Muscle of arm (tissue), 12 donors: ENCODE measurements around the gene LRBA. TPM values are rescaled to one million over a fixed set of nuclear protein-coding genes. Genes with fewer than 3 reads are reported as not detected.
"Not testable (repeated sequence)": the region's sequence is repeated elsewhere in the genome, so short reads cannot be mapped to it uniquely, and the experiment has no call there.

ENCODE experiments used
- DNase-seq: peaks from one replicate; pipeline ENCODE4 v3.0.0-alpha.2; 2013
- polyA plus RNA-seq, 12 donors: library from polyadenylated mRNA; unstranded; fragments of 120-200 nt; gene quantifications; one replicate each; pipeline ENCODE4 v1.2.1, GENCODE V29; 2013; ENCODE audit not compliant: insufficient read length in 12 of 12

Gene LRBA
- polyA plus RNA-seq, 12 donors: 20.1 to 39.7 (median 24.1) TPM; not detected in 1

DNA sequence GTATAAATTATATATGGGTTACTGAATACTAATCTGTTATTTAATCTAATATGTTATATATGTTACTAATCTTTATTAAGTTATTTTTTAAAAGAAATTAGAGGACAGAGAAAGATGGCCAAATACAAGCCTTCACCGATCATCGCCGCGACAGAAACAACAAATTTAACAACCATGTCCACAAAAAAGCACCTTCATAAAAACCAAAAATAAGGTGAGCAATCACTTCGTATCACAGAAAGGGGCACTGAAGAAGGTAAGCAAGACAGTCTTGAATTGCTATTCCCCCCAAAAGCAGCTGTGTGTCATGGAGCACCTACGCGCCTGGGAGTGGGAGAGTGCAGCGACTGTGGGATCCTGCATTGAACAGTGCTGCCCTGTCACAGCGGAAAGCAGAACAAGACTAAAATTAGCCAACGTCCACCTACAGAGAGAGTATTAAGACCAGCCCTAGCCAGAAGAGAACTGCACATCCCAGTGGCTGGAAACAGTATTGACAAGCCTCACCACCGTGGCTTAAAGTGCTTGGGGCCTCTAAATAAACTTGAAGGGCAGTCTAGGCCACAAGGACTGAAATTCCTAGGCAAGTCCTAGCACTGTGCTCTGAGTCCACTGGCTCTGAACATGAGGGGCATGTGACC, 38.5 kb downstream of the LRBA start:
- DNase-seq: no peak

DNA sequence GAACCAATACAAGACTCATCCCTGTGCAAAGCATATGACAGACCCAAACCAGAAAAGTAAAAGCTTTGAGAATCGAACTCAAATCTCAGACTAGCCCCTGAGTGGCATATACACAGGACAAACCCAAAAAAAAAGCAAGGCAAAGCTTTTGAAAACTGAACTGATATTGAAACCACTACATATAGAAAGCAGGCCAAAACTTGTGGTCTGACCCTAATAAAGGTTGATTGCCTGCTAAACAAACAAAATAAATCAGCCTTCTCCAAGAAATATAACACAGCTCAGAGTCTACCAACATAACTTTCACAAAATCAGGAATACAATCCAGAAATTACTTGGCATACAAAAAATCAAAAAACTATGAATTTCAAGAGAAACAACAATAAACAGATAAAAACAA, 40.3 kb downstream of the LRBA start:
- no peak for DNase-seq

DNA sequence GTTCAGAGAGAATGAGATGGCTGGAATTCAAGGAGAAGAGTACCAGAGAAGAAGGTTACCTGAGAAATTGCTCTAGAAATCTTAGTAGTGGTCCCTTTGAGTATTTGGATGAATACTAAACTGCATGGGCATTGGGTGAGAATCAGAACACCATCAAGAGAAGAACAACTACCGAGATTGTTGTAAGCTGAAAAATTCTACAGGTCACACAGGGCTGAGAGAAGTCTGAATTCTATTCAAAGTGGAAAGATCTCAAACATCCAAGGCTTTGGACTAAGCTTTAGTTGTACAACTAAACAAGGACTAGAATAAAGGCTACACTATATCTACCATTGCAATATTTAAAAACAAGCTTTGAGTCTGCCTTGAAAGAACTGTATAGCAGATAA, 40.8 kb downstream of the LRBA start:
- DNase-seq: no peak

DNA sequence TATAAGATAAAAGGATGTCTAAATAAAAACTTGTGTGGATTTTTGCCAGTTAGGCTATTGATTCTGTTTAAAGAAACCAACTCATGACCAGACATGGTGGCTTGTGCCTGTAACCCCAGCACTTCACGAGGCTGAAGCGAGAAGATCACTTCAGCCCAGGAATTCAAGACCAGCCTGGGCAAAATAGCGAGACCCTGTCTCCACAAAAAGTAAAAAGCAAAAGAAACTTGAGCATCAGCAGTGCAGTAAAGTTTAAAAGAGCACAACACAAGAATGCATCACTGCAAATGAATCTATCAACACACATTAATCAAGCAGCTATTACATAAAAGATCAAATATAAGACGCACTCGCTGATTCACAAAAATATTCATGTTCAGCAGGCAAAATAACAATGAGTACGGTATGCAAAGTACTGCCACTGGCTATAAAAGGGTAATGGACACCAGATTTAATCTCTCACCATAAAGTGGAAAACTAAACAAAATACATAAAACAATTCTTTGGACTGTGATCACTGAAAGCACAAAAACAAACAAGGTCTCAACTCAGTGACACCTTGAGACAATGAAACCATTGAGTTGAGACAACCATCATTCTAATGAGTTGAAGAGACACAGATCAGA, 41.3 kb downstream of the LRBA start:
- DNase-seq: no peak

DNA sequence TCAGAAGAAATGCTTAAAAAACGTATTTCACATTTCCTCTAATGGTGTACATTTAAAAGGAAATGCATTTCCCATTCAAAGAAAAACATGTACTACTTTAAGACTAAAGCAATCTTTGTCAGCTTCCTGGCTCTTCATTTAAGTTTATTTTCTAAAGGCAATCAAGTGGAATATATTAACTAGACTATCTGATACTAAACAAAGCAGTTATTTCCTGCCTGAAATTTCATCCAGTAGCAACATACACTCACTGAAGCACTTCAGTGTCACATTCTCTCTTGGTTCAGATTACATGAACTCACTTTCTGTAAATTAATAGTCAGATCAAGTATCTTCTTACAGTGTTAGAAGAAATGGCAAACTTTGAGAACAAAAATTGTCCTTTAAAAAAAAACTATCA, 42.5 kb downstream of the LRBA start:
- no peak for DNase-seq

DNA sequence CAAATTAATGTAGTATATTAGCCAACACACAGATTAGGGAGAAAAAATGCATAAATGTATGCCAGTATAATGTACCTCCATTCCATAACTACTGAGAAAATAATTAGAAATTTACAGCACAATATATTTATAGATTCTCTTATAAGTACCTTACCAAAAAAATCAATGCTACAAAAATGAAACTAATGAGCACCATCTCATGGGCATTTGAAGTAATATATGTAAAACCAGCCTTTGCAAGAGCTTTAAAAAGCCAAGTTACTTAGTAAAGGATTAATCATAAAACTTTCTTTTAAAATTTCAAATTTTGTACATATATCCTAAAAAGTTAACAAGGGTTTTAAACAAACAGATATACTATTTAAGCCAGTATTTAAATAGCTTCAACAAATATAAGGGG, 43.2 kb downstream of the LRBA start:
- DNase-seq: no peak

DNA sequence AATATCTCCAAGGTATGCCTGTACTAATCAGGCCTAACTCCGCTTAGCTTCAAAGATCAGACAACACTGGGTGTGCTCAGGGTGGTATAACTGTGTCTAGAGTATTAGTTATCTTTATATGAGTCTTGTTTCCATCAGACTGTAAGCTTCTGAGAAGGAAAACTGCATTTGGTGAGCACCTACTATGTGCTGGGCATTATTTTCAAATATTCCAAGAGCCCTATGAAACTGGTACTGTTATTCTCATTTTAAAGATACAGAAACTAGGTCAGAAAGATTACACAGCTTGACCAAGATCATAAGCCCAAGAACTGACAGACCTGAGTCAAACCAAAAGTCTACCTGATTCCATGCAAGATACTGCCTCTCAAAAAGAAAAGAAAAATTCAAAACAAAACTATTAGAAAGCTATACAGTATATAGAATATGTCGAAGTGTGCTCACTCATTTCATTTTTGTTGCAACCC, 44.4 kb downstream of the LRBA start:
- DNase-seq: no peak

DNA sequence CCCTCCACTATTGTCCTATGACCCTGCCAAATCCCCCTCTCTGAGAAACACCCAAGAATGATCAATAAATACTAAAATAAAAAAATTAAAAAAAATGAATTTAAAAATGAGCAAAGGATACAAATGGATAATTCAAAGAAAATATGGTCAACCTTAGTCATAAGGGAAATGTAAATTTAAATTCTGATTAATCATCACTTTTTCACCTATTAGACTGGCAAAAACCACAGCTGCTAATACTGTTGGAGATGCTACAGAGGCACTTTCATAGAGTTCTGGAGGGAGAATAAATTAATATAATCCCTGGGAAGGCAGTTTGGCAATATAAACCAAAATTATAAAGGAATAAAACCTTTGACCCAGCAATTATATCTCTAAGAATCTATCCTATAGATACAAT, 50.3 kb downstream of the LRBA start:
- no peak for DNase-seq

DNA sequence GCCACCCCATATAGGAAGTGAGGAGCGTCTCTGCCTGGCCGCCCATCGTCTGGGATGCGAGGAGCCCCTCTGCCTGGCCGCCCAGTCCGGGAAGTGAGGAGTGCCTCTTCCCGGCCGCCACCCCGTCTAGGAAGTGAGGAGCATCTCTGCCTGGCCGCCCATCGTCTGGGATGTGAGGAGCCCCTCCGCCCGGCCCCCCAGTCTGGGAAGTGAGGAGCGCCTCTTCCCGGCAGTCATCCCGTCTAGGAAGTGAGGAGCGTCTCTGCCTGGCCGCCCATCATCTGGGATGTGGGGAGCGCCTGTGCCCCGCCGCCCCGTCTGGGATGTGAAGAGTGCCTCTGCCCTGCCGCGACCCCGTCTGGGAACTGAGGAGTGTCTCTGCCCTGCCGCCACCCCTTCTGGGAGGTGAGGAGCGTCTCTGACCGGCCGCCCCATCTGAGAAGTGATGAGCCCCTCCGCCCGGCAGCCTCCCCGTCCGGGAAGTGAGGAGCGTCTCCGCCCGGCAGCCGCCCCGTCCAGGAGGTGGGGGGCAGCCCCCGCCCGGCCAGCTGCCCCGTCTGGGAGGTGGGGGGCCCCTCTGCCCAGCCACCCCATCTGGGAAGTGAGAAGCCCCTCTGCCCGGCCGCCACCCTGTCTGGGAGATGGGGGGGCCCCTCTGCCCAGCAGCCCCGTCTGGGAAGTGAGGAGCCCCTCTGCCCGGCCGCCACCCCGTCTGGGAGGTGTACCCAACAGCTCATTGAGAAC, 51.3 kb downstream of the LRBA start:
- not testable (repeated sequence) for DNase-seq

DNA sequence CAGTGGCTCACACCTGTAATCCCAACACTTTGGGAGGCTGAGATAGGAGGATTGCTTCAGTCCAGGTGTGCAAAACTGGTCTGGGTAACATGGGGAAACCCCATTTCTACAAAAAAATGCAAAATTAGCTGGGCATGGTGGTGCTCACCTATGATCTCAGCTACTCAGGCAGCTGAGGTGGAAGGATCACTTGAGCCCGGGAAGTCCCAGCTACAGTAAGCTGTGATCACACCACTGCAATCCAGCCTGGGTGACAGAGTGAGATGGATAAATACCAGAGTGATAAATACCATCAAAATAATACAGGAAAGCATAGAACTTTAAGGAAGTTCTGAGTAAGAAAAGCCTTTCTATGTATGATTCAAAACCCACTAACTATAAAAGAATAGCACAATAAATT, 52.8 kb downstream of the LRBA start:
- DNase-seq: no peak

DNA sequence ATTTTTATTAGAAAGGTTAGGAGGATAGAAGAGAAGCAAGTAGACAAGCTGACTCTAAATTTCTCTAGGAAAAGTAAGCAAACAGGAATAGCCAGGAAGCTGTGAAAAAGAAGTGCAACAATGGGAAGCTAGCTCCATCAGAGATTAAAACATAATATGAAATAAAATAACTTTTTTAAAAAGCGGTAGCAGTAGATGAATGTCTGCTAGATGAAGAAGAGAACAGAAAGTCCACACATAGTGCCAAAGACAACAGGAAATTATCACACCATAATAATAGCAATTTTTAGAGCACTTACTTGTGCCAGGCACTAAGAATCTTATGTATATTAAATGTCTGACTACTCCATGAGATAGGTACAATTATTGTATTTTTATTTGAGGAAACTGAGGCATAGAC, 53.5 kb downstream of the LRBA start:
- DNase-seq: no peak

DNA sequence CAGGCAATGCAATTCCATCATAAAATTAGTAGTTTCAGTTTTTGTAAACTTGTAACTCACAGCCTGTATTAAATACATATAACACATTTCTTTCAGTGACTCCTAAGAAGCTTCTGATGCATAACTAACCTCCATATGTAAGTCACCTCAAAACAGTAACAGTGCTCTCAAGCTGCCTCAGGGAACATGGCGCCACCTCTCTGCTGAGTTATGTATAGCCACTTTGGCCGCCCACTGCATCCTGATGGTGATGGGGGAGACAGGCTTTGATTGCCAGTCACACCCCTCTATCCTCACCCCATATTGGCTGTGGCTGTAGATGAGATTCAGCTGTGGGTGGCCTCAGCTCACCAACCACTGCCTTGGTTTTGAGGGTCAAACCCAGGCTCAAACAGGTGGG, 54.3 kb downstream of the LRBA start:
- DNase-seq: no peak

DNA sequence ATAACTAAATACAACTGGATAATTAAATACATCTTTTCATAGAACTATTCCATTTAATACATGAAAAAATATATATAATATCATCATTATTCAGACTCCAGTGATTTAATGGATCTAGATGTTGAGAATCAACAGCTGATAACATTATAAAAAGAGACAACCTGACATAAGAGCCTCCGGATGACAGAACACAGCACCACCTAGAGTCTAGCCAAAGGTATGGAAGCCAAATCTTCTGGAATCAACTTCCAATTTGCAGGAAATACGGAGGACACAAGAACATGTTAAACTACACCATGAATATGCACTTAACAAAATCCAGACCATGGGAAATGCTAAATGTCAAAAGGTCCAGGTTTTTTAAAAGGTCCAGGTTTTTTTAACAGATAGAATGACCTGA, 55.0 kb downstream of the LRBA start:
- DNase-seq: no peak

DNA sequence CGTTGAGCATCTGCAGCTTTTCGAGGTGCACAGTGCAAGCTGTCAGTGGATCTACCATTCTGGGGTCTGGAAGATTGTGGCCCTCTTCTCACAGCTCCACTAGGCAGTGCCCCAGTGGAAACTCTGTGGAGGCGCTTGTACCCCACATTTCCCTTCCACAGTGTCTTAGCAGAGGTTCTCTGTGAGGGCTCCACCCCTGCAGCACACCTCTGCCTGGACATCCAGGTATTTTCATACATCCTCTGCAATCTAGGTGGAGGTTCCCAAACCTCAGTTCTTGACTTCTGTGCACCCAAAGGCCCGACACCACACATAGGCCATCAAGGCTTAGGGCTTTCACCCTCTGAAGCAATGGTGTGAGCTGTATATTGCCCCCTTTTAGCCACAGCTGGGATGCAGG, 57.1 kb downstream of the LRBA start:
- not testable (repeated sequence) for DNase-seq

DNA sequence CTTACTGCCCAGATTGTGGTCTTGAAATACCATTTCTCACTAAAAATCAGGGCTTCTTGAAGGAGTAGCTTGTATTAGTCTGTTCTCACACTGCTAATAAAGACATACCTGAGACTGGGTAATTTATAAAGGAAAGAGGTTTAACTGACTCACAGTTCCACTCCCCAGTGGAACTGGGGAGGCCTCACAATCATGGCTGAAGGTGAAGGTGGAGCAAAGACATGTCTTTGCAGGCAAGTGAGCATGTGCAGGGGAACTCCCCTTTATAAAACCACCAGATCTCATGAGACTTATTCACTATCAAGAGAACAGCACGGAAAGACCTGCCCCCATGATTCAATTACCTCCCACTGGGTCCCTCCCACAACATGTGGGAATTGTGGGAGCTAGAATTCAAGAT, 58.0 kb downstream of the LRBA start:
- DNase-seq: not testable (repeated sequence)

DNA sequence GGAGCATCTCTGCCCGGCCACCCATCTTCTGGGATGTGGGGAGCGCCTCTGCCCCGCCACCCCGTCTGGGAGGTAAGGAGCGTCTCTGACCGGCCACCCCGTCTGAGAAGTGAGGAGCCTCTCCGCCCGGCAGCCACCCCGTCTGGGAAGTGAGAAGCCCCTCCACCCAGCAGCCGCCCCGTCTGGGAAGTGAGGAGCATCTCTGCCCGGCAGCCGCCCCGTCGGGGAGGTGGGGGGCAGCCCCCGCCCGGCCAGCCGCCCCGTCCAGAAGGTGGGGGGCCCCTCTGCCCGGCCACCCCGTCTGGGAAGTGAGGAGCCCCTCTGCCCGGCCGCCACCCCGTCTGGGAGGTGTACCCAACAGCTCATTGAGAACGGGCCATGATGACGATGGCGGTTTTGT, 61.2 kb downstream of the LRBA start:
- DNase-seq: not testable (repeated sequence)

DNA sequence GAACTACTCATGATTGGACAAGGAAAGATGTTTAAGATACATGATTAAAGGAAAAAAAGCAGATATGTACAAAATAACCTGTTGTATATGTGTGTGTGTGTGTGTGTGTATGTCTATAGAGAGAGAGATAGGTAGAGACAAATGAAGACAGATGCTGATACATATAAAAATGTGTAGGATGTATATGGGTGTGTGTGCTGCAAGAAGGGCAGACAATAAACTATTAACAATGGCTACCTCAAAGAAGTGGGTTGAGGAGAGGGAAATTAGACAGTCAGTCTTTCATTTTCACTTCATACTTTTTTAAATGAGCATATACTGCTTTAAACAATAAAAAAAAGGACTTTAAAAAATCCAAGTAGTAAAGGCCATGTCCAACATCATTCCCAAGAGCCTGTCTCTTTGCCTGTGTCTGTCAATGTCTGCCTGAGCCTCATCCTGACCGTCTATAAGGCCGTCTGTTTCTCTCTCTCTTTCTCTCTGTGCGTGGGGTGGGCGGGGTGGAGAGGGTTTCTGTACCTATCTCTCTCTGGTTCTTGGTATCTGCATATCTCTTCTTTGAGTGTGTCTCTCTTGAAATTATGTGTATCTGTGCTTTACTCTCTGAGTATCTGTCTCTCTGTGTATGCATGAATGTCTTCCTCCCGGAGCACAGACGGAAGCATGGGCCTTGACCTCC, 62.8 kb downstream of the LRBA start:
- no peak for DNase-seq

DNA sequence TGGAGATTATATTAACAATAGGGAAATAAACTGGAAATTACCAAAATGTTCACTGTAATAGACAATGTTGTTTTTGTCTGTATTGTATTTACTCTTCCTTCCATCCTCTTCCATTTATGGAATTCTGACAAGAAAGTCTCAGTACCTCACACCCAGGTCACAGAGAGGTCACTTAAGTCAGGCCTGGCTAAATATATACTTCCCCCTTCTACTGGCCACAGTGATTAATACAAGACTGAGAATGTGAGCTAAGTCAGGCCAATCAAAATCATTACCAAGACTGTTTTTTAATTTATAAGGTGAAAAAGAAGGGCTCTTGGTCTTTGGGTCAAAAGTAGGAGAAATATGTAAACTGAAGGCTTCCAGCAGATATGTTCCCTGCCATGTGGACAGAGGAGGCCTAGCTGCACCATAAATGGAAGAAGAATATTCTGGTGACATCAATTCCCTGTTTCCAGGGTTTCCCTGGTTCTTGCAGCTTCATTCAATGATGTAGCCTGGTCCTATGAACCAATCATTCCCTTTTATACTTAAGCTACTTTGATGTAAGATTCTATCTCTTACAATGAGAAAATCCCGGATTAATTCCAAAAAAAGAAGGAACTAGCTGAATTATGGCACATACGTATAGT, 64.3 kb downstream of the LRBA start:
- DNase-seq: no peak

DNA sequence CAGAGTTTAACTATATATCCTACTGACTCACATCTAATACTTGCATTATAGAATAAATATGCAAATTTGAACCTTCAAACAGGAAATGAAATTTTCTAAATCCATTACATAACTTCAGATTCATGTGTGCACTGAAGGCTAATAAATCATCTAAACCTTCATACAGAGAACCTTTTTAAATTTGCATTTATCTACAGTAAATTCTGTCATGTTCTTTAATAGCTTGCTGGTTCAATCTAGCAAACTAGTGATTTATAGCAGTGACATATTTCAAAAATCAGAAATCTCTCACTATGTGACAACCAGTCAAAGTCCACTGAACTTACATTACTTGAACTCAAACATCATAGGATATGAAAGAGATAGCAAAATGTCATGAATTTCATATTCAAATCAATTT, 65.1 kb downstream of the LRBA start:
- DNase-seq: no peak

DNA sequence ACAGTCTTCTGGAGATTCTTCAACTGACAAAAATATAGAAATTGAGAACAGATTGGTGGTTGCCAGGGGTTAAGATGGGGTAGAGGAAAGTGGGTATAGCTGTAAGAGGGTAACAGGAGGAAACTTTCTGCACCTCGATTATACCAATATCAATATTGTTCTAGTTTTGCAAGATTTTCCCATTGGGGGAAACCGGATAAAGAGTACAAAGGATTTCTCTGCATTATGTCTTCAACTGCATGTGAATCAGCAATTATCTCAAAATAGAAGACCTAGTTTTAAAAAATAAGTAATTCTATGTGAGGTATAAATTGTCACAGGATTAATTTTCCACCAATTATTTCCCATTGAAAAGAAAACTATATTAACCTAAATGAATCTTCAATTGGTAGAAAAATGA, 65.7 kb downstream of the LRBA start:
- DNase-seq: no peak

DNA sequence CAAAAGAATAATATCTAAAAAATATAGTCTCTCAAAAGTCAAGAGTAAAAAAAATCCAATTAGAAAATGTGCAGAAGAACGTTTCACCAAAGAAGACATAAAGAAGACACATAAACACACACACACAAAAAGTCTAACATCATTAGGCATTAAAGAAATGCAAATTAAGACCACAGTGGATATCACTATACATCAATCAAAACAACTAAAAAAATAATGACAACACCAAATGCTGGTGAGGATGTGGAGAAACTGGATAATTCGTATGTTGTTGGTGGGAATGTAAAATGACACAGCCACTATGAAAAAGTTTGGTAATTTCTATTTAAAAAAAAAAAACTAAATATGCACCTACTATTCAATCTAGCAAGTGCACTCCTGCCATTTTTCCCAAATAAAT, 66.4 kb downstream of the LRBA start:
- DNase-seq: no peak

DNA sequence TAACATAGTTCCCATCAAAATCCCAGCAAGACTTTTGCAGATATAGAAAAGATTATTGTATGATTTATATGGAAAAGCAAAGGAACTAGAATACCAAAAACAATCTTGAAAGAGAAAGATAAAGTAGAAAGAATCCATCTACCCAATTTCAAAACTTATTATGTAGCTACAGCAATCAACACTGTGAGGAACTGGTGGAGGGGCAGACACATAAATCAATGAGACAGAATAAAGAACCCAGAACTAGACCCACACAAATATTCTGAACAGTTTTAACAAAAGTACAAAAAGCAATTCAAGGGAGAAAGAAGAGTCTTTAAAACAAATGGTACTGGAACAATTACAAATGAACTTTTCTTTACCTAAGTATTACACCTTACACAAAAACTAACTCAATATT, 67.0 kb downstream of the LRBA start:
- no peak for DNase-seq
